ENCODE measurements around the gene CHCHD6.

CHCHD6 gene

GRCh38 chr3:126973814-126974213 is 269.8 kb downstream of the CHCHD6 start:
- H3K27ac ChIP-seq (ENCODE audit: low read length): no peak overlapping the region
- no peak overlapping the region for H3K9ac ChIP-seq (ENCODE audit: low read length)
- no peaks in the 10 kb centered on the region for H3K4me1 ChIP-seq (ENCODE audit: control insufficient read depth, low read depth, low read length)
- H3K4me3 ChIP-seq (ENCODE audit: low read length): no peak overlapping the region
- peaks cover 7% of the 10 kb centered on the region for H3K9me3 ChIP-seq (ENCODE audit: control insufficient read depth, low read depth, low read length)
- H3K27me3 ChIP-seq (ENCODE audit: control insufficient read depth, insufficient read depth, low read length): no peaks in the 10 kb centered on the region
- H3K36me3 ChIP-seq (ENCODE audit: control insufficient read depth, low read depth, low read length): no peaks in the 10 kb centered on the region

- Histone ChIP-seq H3K9me3 (ENCODE audit: control insufficient read depth, low read depth, low read length) (peaks cover 7% of the 10 kb centered on the region), H3K4me1 (ENCODE audit: control insufficient read depth, low read depth, low read length) (no peaks in the 10 kb centered on the region), H3K36me3 (ENCODE audit: control insufficient read depth, low read depth, low read length) (no peaks in the 10 kb centered on the region), H3K4me3 (ENCODE audit: low read length) (no peak overlapping the region), H3K27ac (ENCODE audit: low read length) (no peak overlapping the region), H3K9ac (ENCODE audit: low read length) (no peak overlapping the region), H3K27me3 (ENCODE audit: control insufficient read depth, insufficient read depth, low read length) (no peaks in the 10 kb centered on the region)
Measured at GRCh38 chr3:126974756-126975155, 270.7 kb downstream of the CHCHD6 start.

DNA sequence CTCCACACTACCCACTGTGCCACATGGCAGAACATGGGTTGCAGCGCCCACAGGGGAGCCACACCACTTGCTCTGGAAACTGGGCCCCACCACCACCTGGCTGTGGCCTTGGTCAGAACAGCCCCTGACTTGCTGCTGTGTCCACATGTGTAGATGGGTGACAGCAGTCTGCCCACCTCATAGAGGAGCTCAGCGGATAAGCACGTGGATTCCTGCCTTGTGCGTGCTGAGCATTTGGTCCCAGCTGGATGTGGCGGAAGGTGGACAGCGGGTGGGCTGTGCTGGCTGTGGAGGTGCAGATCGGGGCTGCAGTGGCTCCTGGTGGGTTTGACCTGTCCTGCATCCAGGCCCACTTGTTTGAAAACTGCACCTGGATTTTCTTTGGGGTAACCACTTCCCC is 272.9 kb downstream of the CHCHD6 start:
- no peak overlapping the region for H3K9ac ChIP-seq (ENCODE audit: low read length)
- H3K36me3 ChIP-seq (ENCODE audit: control insufficient read depth, low read depth, low read length): no peaks in the 10 kb centered on the region
- H3K27me3 ChIP-seq (ENCODE audit: control insufficient read depth, insufficient read depth, low read length): peaks cover 9% of the 10 kb centered on the region
- H3K27ac ChIP-seq (ENCODE audit: low read length): no peak overlapping the region
- peaks cover 7% of the 10 kb centered on the region for H3K9me3 ChIP-seq (ENCODE audit: control insufficient read depth, low read depth, low read length)
- peaks cover 4% of the 10 kb centered on the region for H3K4me1 ChIP-seq (ENCODE audit: control insufficient read depth, low read depth, low read length)
- no peak overlapping the region for H3K4me3 ChIP-seq (ENCODE audit: low read length)

DNA sequence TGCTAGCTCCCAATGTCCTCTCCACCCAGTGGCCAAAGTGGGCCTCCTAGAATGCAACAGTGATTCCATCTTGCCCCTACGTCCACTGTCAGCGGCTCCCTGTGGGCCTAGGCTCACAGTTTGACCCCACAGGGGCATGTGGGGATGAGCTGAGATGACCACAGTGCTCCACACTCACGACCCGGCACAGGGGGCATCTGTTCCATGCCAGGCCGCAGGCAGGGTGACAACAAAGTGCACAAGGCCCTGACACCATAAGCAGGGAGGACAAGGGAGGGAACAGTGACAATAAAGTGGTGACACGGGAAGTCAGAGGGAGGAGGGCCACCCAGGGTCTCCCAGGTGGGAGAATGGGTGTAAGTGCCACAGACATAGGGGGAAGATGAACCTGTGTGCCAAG is 273.8 kb downstream of the CHCHD6 start:
- no peaks in the 10 kb centered on the region for H3K36me3 ChIP-seq (ENCODE audit: control insufficient read depth, low read depth, low read length)
- no peak overlapping the region for H3K4me3 ChIP-seq (ENCODE audit: low read length)
- H3K9me3 ChIP-seq (ENCODE audit: control insufficient read depth, low read depth, low read length): peaks cover 7% of the 10 kb centered on the region
- H3K27me3 ChIP-seq (ENCODE audit: control insufficient read depth, insufficient read depth, low read length): peaks cover 12% of the 10 kb centered on the region
- H3K4me1 ChIP-seq (ENCODE audit: control insufficient read depth, low read depth, low read length): peaks cover 5% of the 10 kb centered on the region
- H3K27ac ChIP-seq (ENCODE audit: low read length): no peak overlapping the region
- H3K9ac ChIP-seq (ENCODE audit: low read length): no peak overlapping the region

- H3K9me3 ChIP-seq (ENCODE audit: control insufficient read depth, low read depth, low read length): peaks cover 7% of the 10 kb centered on the region
- peaks cover 5% of the 10 kb centered on the region for H3K4me1 ChIP-seq (ENCODE audit: control insufficient read depth, low read depth, low read length)
- H3K27ac ChIP-seq (ENCODE audit: low read length): no peak overlapping the region
- no peak overlapping the region for H3K9ac ChIP-seq (ENCODE audit: low read length)
- H3K36me3 ChIP-seq (ENCODE audit: control insufficient read depth, low read depth, low read length): no peaks in the 10 kb centered on the region
- peaks cover 12% of the 10 kb centered on the region for H3K27me3 ChIP-seq (ENCODE audit: control insufficient read depth, insufficient read depth, low read length)
- H3K4me3 ChIP-seq (ENCODE audit: low read length): no peak overlapping the region
Measured at GRCh38 chr3:126978291-126978690, 274.3 kb downstream of the CHCHD6 start.

- Histone ChIP-seq H3K36me3 (ENCODE audit: control insufficient read depth, low read depth, low read length) (no peaks in the 10 kb centered on the region), H3K9ac (ENCODE audit: low read length) (no peak overlapping the region), H3K27me3 (ENCODE audit: control insufficient read depth, insufficient read depth, low read length) (peaks cover 12% of the 10 kb centered on the region), H3K4me1 (ENCODE audit: control insufficient read depth, low read depth, low read length) (peaks cover 5% of the 10 kb centered on the region), H3K4me3 (ENCODE audit: low read length) (no peak overlapping the region), H3K9me3 (ENCODE audit: control insufficient read depth, low read depth, low read length) (peaks cover 7% of the 10 kb centered on the region), H3K27ac (ENCODE audit: low read length) (no peak overlapping the region)
Measured at GRCh38 chr3:126979046-126979628, 275.1 kb downstream of the CHCHD6 start.

DNA sequence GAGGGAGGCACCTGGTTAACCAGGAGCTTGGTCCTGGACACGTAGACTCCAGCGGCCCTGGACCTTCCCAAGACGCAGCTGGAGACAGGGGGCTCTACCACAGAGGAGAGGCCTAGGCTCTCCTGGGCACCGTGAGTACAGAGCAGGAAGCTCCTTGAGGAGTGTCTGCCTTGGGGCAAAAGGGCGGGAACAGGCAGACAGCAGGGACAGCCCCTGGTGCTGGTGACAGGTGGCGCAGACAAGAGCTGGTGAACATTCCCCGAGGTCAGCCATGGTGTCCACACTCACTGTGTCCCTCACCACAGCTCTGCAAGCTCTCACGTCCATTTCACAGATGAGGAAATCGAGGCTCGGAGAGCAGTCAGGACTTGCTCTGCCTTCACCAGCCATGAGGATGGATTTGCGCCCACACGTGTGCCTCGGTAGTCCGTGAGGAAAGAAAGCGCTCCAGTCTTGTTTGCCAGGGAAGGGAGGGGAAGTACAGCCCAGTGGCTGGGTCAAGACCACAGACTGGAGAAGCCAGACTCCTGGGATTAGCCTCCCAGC is 276.3 kb downstream of the CHCHD6 start:
- no peaks in the 10 kb centered on the region for H3K36me3 ChIP-seq (ENCODE audit: control insufficient read depth, low read depth, low read length)
- peaks cover 12% of the 10 kb centered on the region for H3K27me3 ChIP-seq (ENCODE audit: control insufficient read depth, insufficient read depth, low read length)
- H3K4me3 ChIP-seq (ENCODE audit: low read length): no peak overlapping the region
- H3K9me3 ChIP-seq (ENCODE audit: control insufficient read depth, low read depth, low read length): no peaks in the 10 kb centered on the region
- H3K9ac ChIP-seq (ENCODE audit: low read length): no peak overlapping the region
- no peak overlapping the region for H3K27ac ChIP-seq (ENCODE audit: low read length)
- H3K4me1 ChIP-seq (ENCODE audit: control insufficient read depth, low read depth, low read length): peaks cover 5% of the 10 kb centered on the region

DNA sequence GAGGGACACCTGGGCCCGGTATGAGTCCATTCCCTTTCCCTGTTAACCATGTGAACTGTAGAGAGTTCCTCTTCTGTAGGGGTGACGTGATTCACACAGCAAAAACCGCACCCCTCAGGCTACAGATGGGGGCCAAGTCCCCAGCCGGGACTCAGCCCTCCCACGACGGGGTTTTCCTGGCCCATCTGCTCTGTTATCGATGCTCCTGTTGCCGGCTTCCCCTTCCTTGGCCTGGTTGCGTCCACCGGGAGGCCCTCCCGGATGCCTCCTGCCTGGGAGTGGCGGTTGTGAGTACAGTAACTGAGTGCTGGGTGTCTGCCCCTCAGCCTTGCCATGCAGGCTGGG is 278.1 kb downstream of the CHCHD6 start:
- Histone ChIP-seq H3K27me3 (ENCODE audit: control insufficient read depth, insufficient read depth, low read length) (peaks cover 12% of the 10 kb centered on the region), H3K36me3 (ENCODE audit: control insufficient read depth, low read depth, low read length) (no peaks in the 10 kb centered on the region), H3K4me3 (ENCODE audit: low read length) (peak overlapping the region; percentile 59), H3K4me1 (ENCODE audit: control insufficient read depth, low read depth, low read length) (peaks cover 5% of the 10 kb centered on the region), H3K9ac (ENCODE audit: low read length) (no peak overlapping the region), H3K27ac (ENCODE audit: low read length) (no peak overlapping the region), H3K9me3 (ENCODE audit: control insufficient read depth, low read depth, low read length) (no peaks in the 10 kb centered on the region)

DNA sequence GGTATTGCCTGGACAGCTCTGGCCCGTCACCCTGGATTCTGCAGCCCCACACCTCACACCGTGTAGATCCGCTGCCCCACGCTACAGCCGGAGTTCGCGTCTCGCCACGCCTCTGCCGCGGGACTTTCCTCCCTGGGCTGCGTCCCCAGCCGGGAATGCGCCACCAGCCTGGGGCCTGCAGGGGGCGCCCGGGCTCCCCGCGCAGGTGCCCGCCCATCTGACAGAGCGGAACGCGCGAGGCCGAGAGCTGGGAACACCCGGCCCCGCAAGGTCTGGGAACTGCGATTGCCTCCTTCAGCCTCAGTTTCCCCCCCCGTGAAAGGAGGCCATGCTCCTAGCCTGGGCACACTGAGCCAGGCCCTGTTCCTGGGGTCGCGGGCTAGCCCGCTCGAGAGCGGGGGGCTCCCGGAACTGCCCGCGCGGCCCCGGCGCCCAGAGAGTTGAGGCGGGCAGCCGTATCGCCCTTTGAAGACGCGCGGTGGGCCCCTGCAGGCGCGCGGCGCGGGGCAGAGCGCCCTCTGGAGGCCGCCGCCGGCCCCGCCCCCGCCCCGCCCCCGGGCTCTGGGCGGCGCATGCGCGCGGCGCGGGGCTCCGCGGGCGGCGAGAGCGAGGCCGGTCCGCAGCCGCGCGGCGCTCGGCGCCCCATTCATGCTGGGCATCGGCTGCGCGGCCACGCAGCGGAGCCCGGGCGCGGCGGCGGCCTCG is 278.6 kb downstream of the CHCHD6 start, which contains the start of gene PLXNA1:
PLXNA1 (plus strand) TSS at position 645 of the 705 bp plus-strand sequence. CDS start 5,479 bp downstream, outside the sequence.
- H3K36me3 ChIP-seq (ENCODE audit: control insufficient read depth, low read depth, low read length): no peaks in the 10 kb centered on the region
- peaks cover 5% of the 10 kb centered on the region for H3K4me1 ChIP-seq (ENCODE audit: control insufficient read depth, low read depth, low read length)
- peaks cover 12% of the 10 kb centered on the region for H3K27me3 ChIP-seq (ENCODE audit: control insufficient read depth, insufficient read depth, low read length)
- H3K27ac ChIP-seq (ENCODE audit: low read length): no peak within 1 kb of the TSS
- peak within 1 kb of the TSS; percentile 59 for H3K4me3 ChIP-seq (ENCODE audit: low read length)
- H3K9me3 ChIP-seq (ENCODE audit: control insufficient read depth, low read depth, low read length): no peaks in the 10 kb centered on the region
- no peak within 1 kb of the TSS for H3K9ac ChIP-seq (ENCODE audit: low read length)

DNA sequence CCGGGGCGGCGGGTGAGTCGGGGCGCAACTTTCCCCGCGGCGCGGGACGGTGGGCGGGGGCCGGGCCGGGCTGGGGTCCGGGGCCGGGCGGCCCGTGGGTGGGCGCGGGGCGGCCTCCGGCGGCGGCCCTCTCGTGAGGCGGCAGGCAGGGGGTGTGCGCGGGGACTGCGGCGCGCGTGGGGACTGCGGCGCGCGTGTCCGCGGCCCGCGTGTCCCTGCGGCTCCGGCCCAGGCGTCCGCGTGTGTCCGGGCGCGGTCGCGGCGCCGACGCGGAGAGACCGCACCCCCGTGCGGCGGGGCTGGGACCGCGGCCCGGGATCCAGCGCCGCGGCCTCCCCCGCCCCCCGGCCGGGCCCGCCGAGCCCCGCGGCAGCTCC is 279.2 kb downstream of the CHCHD6 start:
- Histone ChIP-seq H3K27ac (ENCODE audit: low read length) (no peak overlapping the region), H3K9me3 (ENCODE audit: control insufficient read depth, low read depth, low read length) (no peaks in the 10 kb centered on the region), H3K27me3 (ENCODE audit: control insufficient read depth, insufficient read depth, low read length) (peaks cover 12% of the 10 kb centered on the region), H3K36me3 (ENCODE audit: control insufficient read depth, low read depth, low read length) (no peaks in the 10 kb centered on the region), H3K4me1 (ENCODE audit: control insufficient read depth, low read depth, low read length) (peaks cover 5% of the 10 kb centered on the region), H3K4me3 (ENCODE audit: low read length) (no peak overlapping the region), H3K9ac (ENCODE audit: low read length) (no peak overlapping the region)

DNA sequence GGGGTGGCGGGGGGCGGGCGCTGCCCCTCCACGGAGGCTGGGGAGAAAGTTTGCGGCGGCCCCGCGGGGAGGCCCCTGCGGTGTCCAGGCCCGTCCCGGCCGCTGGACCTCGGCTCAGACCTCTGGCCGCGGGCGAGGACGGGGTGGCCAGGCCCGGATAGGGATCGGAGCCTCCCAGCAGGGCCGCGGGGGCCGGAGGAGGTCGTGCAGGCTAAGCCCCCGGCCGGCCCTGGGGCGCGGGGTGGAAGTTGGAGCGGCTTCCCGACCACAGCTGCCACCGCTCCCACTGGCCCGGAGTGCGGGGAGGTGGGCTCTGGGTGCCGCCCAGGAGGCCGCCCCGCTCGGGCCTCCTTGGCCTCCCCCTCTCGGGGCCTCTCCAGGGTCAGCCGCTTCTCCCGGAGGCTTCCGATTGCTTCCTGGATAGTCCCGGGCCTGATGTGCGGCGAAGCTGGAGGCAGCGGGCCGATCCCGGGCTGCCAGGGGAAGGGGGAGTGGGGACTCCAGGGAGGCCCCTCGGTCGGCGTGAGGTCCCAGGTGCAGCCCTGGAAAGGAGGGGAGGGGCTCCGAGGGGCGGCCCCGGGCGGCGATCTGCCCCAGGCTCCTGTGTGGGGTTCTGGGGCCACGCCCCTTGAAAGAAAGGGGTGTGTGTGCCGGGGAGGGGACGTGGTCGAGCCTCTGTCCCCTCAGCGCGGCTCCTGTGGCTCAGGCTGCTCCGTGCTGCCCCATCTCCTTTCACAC is 279.8 kb downstream of the CHCHD6 start:
- Histone ChIP-seq H3K27ac (ENCODE audit: low read length) (no peak overlapping the region), H3K36me3 (ENCODE audit: control insufficient read depth, low read depth, low read length) (peaks cover 3% of the 10 kb centered on the region), H3K4me1 (ENCODE audit: control insufficient read depth, low read depth, low read length) (peaks cover 5% of the 10 kb centered on the region), H3K27me3 (ENCODE audit: control insufficient read depth, insufficient read depth, low read length) (peaks cover 12% of the 10 kb centered on the region), H3K9ac (ENCODE audit: low read length) (no peak overlapping the region), H3K4me3 (ENCODE audit: low read length) (peak overlapping the region; percentile 58), H3K9me3 (ENCODE audit: control insufficient read depth, low read depth, low read length) (no peaks in the 10 kb centered on the region)
